ENCODE measurements around the gene DYNLT2B. TPM values are rescaled to one million over a fixed set of nuclear protein-coding genes. Genes with fewer than 3 reads are reported as not detected.

DYNLT2B gene
- total RNA-seq = 10.1 and 11.1 TPM in 2 replicates

GRCh38 chr3:196317687-196318467 is at the start of gene DYNLT2B:
TSS of gene DYNLT2B (minus strand) at chr3:196318240. CDS start at chr3:196318152, 88 bp downstream.

GRCh38 chr3:196287440-196288140 is 30.4 kb downstream of the DYNLT2B start, which contains the start of gene PCYT1A:
TSS of gene PCYT1A (minus strand) at chr3:196287726. CDS start at chr3:196270531, 17,195 bp downstream.

Other genes starting within 250 kb of the DYNLT2B start
- 85.3 and 162 TPM in 2 replicates for gene TFRC, start 236.2 kb downstream of the DYNLT2B start, total RNA-seq
- not detected in 2 replicates for gene ZDHHC19, start 106.8 kb downstream of the DYNLT2B start, total RNA-seq
- not detected in 2 replicates for gene SLC51A, start 101.7 kb downstream of the DYNLT2B start, total RNA-seq
- gene PCYT1A, start 30.5 kb downstream of the DYNLT2B start, total RNA-seq = 87.4 and 97.9 TPM in 2 replicates
- not detected in 2 replicates for gene TM4SF19, start 20.1 kb upstream of the DYNLT2B start, total RNA-seq
- gene UBXN7, start 114.2 kb upstream of the DYNLT2B start, total RNA-seq = 16.1 and 16.6 TPM in 2 replicates
- gene RNF168, start 185.5 kb upstream of the DYNLT2B start, total RNA-seq = 17.4 and 22.2 TPM in 2 replicates
- gene SMCO1, start 197.1 kb upstream of the DYNLT2B start, total RNA-seq = not detected in 2 replicates

All from aortic smooth muscle cell (primary cell).